Smooth muscle cell (in vitro differentiated cells): Measurements from ENCODE around the gene GFI1. TPM values are rescaled to one million over a fixed set of nuclear protein-coding genes. Genes with fewer than 3 reads are reported as not detected.

ENCODE experiments used
- DNase-seq: peaks from one replicate; lab custom pipeline; 2025; ENCODE audit not compliant: unreplicated experiment; lab: John Stamatoyannopoulos, UW
- H2AFZ ChIP-seq: fragments of 200-600 bp; sonication (generic); 2 replicates; pipeline ENCODE4 v1.6.0; 2016; ENCODE audit warnings: antibody characterized with exemption, low read depth, mild to moderate bottlenecking
- H3F3A ChIP-seq: fragments of 200-600 bp; sonication (generic); 2 replicates; pipeline ENCODE4 v1.6.0; 2017; ENCODE audit warnings: antibody characterized with exemption, low read depth
- H3K27ac ChIP-seq: fragments of 200-600 bp; sonication (generic); 2 replicates; pipeline ENCODE4 v1.5.1; 2016; ENCODE audit warnings: low read depth, mild to moderate bottlenecking
- H3K27me3 ChIP-seq: fragments of 200-600 bp; sonication (generic); 2 replicates; pipeline ENCODE4 v1.6.1; 2016; ENCODE audit warnings: low read depth, mild to moderate bottlenecking
- H3K36me3 ChIP-seq: fragments of 200-600 bp; sonication (generic); 2 replicates; pipeline ENCODE4 v1.5.1; 2016; ENCODE audit warnings: low read depth
- H3K4me1 ChIP-seq: fragments of 200-600 bp; sonication (generic); 2 replicates; pipeline ENCODE4 v1.5.1; 2016; ENCODE audit warnings: low read depth
- H3K4me2 ChIP-seq: fragments of 200-600 bp; sonication (generic); 2 replicates; pipeline ENCODE4 v1.6.0; 2016; ENCODE audit warnings: mild to moderate bottlenecking
- H3K4me3 ChIP-seq: fragments of 200-600 bp; sonication (generic); 2 replicates; pipeline ENCODE4 v1.5.1; 2016; ENCODE audit warnings: mild to moderate bottlenecking
- H3K79me2 ChIP-seq: fragments of 200-600 bp; sonication (generic); 2 replicates; pipeline ENCODE4 v1.6.0; 2016; ENCODE audit warnings: low read depth, mild to moderate bottlenecking
- H3K9ac ChIP-seq: fragments of 200-600 bp; sonication (generic); 2 replicates; pipeline ENCODE4 v1.6.0; 2016; ENCODE audit warnings: low read depth
- H3K9me3 ChIP-seq: fragments of 200-600 bp; sonication (generic); replicated peaks from 2 replicates; pipeline ENCODE4 v1.5.1; 2016; ENCODE audit warnings: low read depth
- H4K20me1 ChIP-seq: fragments of 200-600 bp; sonication (generic); 2 replicates; pipeline ENCODE4 v1.6.0; 2016; ENCODE audit warnings: low read depth
- CTCF ChIP-seq: fragments of 200-600 bp; sonication (generic); IDR thresholded peaks from 2 replicates; pipeline ENCODE4 v1.5.1; 2017; ENCODE audit warnings: borderline replicate concordance, mild to moderate bottlenecking, antibody characterized with exemption; ENCODE audit not compliant: insufficient read depth, poor library complexity, severe bottlenecking
- WGBS: methylation state at CpG from one replicate; pipeline ENCODE4 v1.1.7; 2016; ENCODE audit warnings: low lambda C conversion rate; 5-methylcytosine and 5-hydroxymethylcytosine counted together
- polyA plus RNA-seq: library from polyadenylated mRNA; unstranded; fragments of >200 nt; fragmentation: Nextera tagmentation; extraction: Ambion mirVana; gene quantifications from 2 replicates; pipeline ENCODE4 v1.2.1, GENCODE V29; 2016
- total RNA-seq: library from RNA; depleted of rRNA; stranded (reverse); fragments of >200 nt; gene quantifications from 2 replicates; pipeline ENCODE4 v1.2.3, GENCODE V29; 2014

The GFI1 gene
- total and polyA plus RNA-seq, 2 experiments from 2014 or later = 0.40 TPM; not detected in 1

GRCh38 chr1:92503043-92503925 is 16.6 kb upstream of the GFI1 start:
- no peaks in the 10 kb centered on the region for H3K4me1 ChIP-seq
- no peak overlapping the region for H3K4me3 ChIP-seq
- WGBS = 72% methylated on average over 6 of the region's 6 CpGs
- TF ChIP-seq CTCF = no peak
- no peaks in the 10 kb centered on the region for H3K36me3 ChIP-seq
- H3K4me2 ChIP-seq = no peak overlapping the region
- H3K27me3 ChIP-seq = no peaks in the 10 kb centered on the region
- DNase-seq = no peak
- no peak overlapping the region for H2AFZ ChIP-seq
- H3K9ac ChIP-seq = no peak overlapping the region
- no peaks in the 10 kb centered on the region for H3K79me2 ChIP-seq
- no peaks in the 10 kb centered on the region for H4K20me1 ChIP-seq
- H3K27ac ChIP-seq = no peak overlapping the region
- H3K9me3 ChIP-seq = no peaks in the 10 kb centered on the region
- no peaks in the 10 kb centered on the region for H3F3A ChIP-seq

GRCh38 chr1:92502247-92502646 is 15.5 kb upstream of the GFI1 start:
- no peaks in the 10 kb centered on the region for H3K27me3 ChIP-seq
- DNase-seq = no peak
- no peaks in the 10 kb centered on the region for H3K79me2 ChIP-seq
- H3K4me3 ChIP-seq = no peak overlapping the region
- H3K4me2 ChIP-seq = no peak overlapping the region
- H3K4me1 ChIP-seq = no peaks in the 10 kb centered on the region
- no peaks in the 10 kb centered on the region for H4K20me1 ChIP-seq
- H3K9ac ChIP-seq = no peak overlapping the region
- no peak overlapping the region for H2AFZ ChIP-seq
- no peak overlapping the region for H3K27ac ChIP-seq
- no peak for TF ChIP-seq CTCF
- H3K9me3 ChIP-seq = no peaks in the 10 kb centered on the region
- H3F3A ChIP-seq = no peaks in the 10 kb centered on the region
- H3K36me3 ChIP-seq = no peaks in the 10 kb centered on the region

GRCh38 chr1:92500552-92500951 is 13.8 kb upstream of the GFI1 start:
- Histone ChIP-seq H3K9ac (no peak overlapping the region), H3K27ac (no peak overlapping the region), H3K27me3 (no peaks in the 10 kb centered on the region), H3K4me1 (no peaks in the 10 kb centered on the region), H2AFZ (no peak overlapping the region), H3K9me3 (no peaks in the 10 kb centered on the region), H3K36me3 (no peaks in the 10 kb centered on the region), H3F3A (no peaks in the 10 kb centered on the region), H3K4me2 (no peak overlapping the region), H3K4me3 (no peak overlapping the region), H4K20me1 (no peaks in the 10 kb centered on the region), H3K79me2 (no peaks in the 10 kb centered on the region)
- WGBS = 57% methylated on average over 1 of the region's 1 CpG
- no peak for TF ChIP-seq CTCF
- DNase-seq = no peak
